ENCODE results near the gene C17orf100.

GRCh38 chr17:6666077-6666521, 14.5 kb downstream of the C17orf100 start:
- TF ChIP-seq CTCF (IDR thresholded peaks at IDR 0.05; ENCODE audit: insufficient read depth, low read length, poor library complexity, severe bottlenecking), result peak; percentile 65
- no peak for TF ChIP-seq EZH2phosphoT487 (conservative IDR thresholded peaks at IDR 0.05; ENCODE audit: low read length)
